ENCODE results near the gene PRDM9.
"Not testable (repeated sequence)": the region's sequence is repeated elsewhere in the genome, so short reads cannot be mapped to it uniquely, and the experiment has no call there.

The PRDM9 gene

DNA sequence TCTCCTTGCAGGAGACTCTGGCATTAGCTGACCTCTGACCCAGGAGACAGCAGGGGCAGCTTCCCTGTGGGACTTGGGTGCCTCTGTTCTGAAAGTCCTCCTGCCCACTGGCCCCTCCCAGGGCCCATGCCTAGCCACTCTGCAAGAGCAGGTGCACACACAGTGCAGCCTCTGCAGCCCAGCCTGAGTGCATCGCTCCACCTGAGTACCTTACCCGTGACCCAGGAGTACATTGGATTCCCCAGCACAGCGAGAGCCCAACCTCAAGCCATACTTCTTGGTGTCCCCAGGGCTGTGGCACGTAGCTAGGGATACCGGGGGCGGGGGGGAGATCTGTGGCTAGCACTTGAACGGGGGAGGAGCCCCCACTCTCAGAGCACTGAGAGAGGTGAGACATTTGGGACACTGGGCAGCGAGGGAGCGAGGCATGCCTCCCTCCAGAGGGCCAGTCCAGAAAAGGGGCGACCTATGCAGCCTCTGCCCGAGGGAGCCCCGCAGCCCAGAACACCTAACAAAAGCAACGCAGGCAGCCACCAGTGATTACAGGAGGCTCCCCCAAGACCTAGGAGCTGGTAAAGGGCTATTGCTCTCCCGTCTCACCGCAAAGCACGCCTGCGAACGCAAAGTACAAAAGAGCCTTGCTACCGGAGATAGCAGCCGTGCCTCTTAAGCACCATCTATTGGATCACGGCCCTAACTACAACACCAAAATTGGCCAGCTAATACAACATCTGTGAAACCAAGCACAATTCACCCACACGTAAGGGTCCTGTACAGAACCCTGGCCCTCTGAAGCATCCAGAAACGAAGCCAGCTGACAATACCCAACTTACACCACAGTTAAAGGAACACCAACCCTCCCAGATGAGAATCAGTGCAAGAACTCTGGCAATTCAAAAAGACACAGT lies 826 bp upstream of the PRDM9 start:
- no peaks in the 10 kb centered on the region for H4K20me1 ChIP-seq (ENCODE audit: low read depth, low read length)
- no peak overlapping the region for H3K4me3 ChIP-seq (ENCODE audit: insufficient read depth, low read length, poor library complexity, severe bottlenecking)
- H3K9ac ChIP-seq (ENCODE audit: low read length): no peak overlapping the region
- H3K9me2 ChIP-seq (replicated peaks; ENCODE audit: insufficient read depth, low read length): no peaks in the 10 kb centered on the region
- H3K4me2 ChIP-seq (ENCODE audit: low read depth, low read length, poor library complexity, severe bottlenecking): no peak overlapping the region
- no peaks in the 10 kb centered on the region for H3K27me3 ChIP-seq (ENCODE audit: low read length)
- no peak for TF ChIP-seq EZH2phosphoT487 (conservative IDR thresholded peaks at IDR 0.05; ENCODE audit: low read length)
- TF ChIP-seq, protein P1, sequence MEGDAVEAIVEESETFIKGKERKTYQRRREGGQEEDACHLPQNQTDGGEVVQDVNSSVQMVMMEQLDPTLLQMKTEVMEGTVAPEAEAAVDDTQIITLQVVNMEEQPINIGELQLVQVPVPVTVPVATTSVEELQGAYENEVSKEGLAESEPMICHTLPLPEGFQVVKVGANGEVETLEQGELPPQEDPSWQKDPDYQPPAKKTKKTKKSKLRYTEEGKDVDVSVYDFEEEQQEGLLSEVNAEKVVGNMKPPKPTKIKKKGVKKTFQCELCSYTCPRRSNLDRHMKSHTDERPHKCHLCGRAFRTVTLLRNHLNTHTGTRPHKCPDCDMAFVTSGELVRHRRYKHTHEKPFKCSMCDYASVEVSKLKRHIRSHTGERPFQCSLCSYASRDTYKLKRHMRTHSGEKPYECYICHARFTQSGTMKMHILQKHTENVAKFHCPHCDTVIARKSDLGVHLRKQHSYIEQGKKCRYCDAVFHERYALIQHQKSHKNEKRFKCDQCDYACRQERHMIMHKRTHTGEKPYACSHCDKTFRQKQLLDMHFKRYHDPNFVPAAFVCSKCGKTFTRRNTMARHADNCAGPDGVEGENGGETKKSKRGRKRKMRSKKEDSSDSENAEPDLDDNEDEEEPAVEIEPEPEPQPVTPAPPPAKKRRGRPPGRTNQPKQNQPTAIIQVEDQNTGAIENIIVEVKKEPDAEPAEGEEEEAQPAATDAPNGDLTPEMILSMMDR (IDR thresholded peaks at IDR 0.05; ENCODE audit: insufficient read depth, low read length, poor library complexity, severe bottlenecking): no peak
- H3F3A ChIP-seq (ENCODE audit: insufficient read depth): no peaks in the 10 kb centered on the region
- no peaks in the 10 kb centered on the region; the same call in 1 of the 2 replicates for H3K9me3 ChIP-seq (ENCODE audit: insufficient read depth, low read length)
- H3K79me2 ChIP-seq (ENCODE audit: insufficient read depth, low read length): no peaks in the 10 kb centered on the region
- H2AFZ ChIP-seq (ENCODE audit: low read depth, low read length, severe bottlenecking): no peak overlapping the region
- H3K27ac ChIP-seq (ENCODE audit: low read depth, low read length): no peak overlapping the region
- H3K36me3 ChIP-seq (ENCODE audit: low read length): no peaks in the 10 kb centered on the region

DNA sequence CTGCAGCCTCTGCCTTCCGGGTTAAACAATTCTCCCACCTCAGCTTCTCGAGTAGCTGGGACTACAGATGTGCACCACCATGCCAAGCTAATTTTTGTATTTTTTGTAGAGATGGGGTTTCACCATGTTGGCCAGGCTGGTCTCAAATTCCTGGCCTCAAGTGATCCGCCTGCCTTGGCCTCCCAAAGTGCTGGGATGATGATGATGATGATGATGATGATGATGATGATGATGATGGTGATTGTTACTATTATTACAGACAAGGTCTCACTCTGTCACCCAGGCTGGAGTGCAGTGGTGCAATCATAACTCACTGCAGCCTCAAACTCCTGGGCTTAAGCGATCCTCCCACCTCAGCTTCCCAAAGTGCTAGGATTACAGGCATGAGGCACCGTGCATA lies 3.0 kb downstream of the PRDM9 start:
- not testable (repeated sequence) for H3F3A ChIP-seq (ENCODE audit: insufficient read depth); H3K36me3 ChIP-seq (ENCODE audit: low read length); H2AFZ ChIP-seq (ENCODE audit: low read depth, low read length, severe bottlenecking)

DNA sequence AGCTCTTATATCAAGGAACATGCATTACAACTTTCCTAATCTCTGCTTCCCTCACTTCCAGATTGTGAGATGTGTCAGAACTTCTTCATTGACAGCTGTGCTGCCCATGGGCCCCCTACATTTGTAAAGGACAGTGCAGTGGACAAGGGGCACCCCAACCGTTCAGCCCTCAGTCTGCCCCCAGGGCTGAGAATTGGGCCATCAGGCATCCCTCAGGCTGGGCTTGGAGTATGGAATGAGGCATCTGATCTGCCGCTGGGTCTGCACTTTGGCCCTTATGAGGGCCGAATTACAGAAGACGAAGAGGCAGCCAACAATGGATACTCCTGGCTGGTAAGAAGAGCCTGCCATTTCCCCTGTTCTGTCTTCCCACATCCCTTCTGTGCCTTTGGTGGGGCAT lies 15.1 kb downstream of the PRDM9 start:
- Histone ChIP-seq H3K27ac (ENCODE audit: low read depth, low read length) (no peak overlapping the region), H3K27me3 (ENCODE audit: low read length) (no peaks in the 10 kb centered on the region), H3K4me3 (ENCODE audit: insufficient read depth, low read length, poor library complexity, severe bottlenecking) (no peak overlapping the region), H3K9me2 (replicated peaks; ENCODE audit: insufficient read depth, low read length) (no peaks in the 10 kb centered on the region), H3K9ac (ENCODE audit: low read length) (no peak overlapping the region), H4K20me1 (ENCODE audit: low read depth, low read length) (no peaks in the 10 kb centered on the region), H3K9me3 (ENCODE audit: insufficient read depth, low read length) (no peaks in the 10 kb centered on the region), H3K79me2 (ENCODE audit: insufficient read depth, low read length) (no peaks in the 10 kb centered on the region), H3K36me3 (ENCODE audit: low read length) (no peaks in the 10 kb centered on the region), H3K4me2 (ENCODE audit: low read depth, low read length, poor library complexity, severe bottlenecking) (no peak overlapping the region), H3F3A (ENCODE audit: insufficient read depth) (no peaks in the 10 kb centered on the region), H2AFZ (ENCODE audit: low read depth, low read length, severe bottlenecking) (no peak overlapping the region)
- TF ChIP-seq, protein P1 (IDR thresholded peaks at IDR 0.05; ENCODE audit: insufficient read depth, low read length, poor library complexity, severe bottlenecking): no peak
- no peak for TF ChIP-seq EZH2phosphoT487 (conservative IDR thresholded peaks at IDR 0.05; ENCODE audit: low read length)

More for the DNA sequence above, 3.0 kb downstream of the PRDM9 start:
- not testable (repeated sequence) for H3K79me2 ChIP-seq (ENCODE audit: insufficient read depth, low read length); H3K9me2 ChIP-seq (replicated peaks; ENCODE audit: insufficient read depth, low read length); H3K27me3 ChIP-seq (ENCODE audit: low read length); H3K4me2 ChIP-seq (ENCODE audit: low read depth, low read length, poor library complexity, severe bottlenecking); H4K20me1 ChIP-seq (ENCODE audit: low read depth, low read length); H3K4me3 ChIP-seq (ENCODE audit: insufficient read depth, low read length, poor library complexity, severe bottlenecking); H3K27ac ChIP-seq (ENCODE audit: low read depth, low read length); H3K9ac ChIP-seq (ENCODE audit: low read length); H3K9me3 ChIP-seq (ENCODE audit: insufficient read depth, low read length)

DNA sequence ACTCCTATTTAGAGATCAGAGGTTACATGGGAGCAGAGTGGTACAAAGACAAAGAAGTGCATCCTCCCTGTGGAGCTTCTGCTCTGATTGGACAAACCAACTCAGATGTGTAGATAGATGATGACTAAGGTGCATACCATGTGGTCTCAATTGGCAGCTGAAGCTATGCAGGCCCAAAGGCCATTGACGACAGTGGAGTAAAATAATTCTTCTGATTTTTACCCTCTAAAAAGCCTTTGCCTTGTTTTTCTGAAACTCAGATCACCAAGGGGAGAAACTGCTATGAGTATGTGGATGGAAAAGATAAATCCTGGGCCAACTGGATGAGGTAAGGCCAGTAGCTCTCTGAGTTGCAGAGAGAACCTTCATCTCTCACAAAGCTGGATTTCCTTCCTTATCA lies 15.6 kb downstream of the PRDM9 start:
- no peak overlapping the region for H2AFZ ChIP-seq (ENCODE audit: low read depth, low read length, severe bottlenecking)
- H4K20me1 ChIP-seq (ENCODE audit: low read depth, low read length): no peaks in the 10 kb centered on the region
- no peaks in the 10 kb centered on the region for H3F3A ChIP-seq (ENCODE audit: insufficient read depth)
- H3K9ac ChIP-seq (ENCODE audit: low read length): no peak overlapping the region
- no peaks in the 10 kb centered on the region for H3K9me2 ChIP-seq (replicated peaks; ENCODE audit: insufficient read depth, low read length)
- no peaks in the 10 kb centered on the region for H3K9me3 ChIP-seq (ENCODE audit: insufficient read depth, low read length)
- TF ChIP-seq EZH2phosphoT487 (conservative IDR thresholded peaks at IDR 0.05; ENCODE audit: low read length): no peak
- TF ChIP-seq, protein P1 (IDR thresholded peaks at IDR 0.05; ENCODE audit: insufficient read depth, low read length, poor library complexity, severe bottlenecking): no peak
- H3K27ac ChIP-seq (ENCODE audit: low read depth, low read length): no peak overlapping the region
- no peak overlapping the region for H3K4me2 ChIP-seq (ENCODE audit: low read depth, low read length, poor library complexity, severe bottlenecking)
- H3K27me3 ChIP-seq (ENCODE audit: low read length): no peaks in the 10 kb centered on the region
- H3K36me3 ChIP-seq (ENCODE audit: low read length): no peaks in the 10 kb centered on the region
- H3K79me2 ChIP-seq (ENCODE audit: insufficient read depth, low read length): no peaks in the 10 kb centered on the region
- H3K4me3 ChIP-seq (ENCODE audit: insufficient read depth, low read length, poor library complexity, severe bottlenecking): no peak overlapping the region

Data from SU-DHL-6 (cell line).